Vagina (tissue), 2 donors: ENCODE measurements around the gene FOXN3.

ENCODE experiments used
- CTCF ChIP-seq, 3 experiments: fragments of 450-650 bp in 2 of 3; fragments of 200-600 bp in 1 of 3; sonication (generic) in 1 of 3; IDR thresholded peaks; one replicate each; pipeline ENCODE4 v1.5.1; 2017 to 2019; ENCODE audit warnings: antibody characterized with exemption in 3 of 3, mild to moderate bottlenecking in 2 of 3, moderate library complexity in 2 of 3
- POLR2A ChIP-seq, 2 donors: fragments of 450-650 bp; IDR thresholded peaks; one replicate each; pipeline ENCODE4 v1.6.1; 2017; ENCODE audit warnings: antibody characterized with exemption in 2 of 2, mild to moderate bottlenecking in 2 of 2, moderate library complexity in 2 of 2

- TF ChIP-seq CTCF (IDR thresholded peaks at IDR 0.05): no peak
- TF ChIP-seq POLR2A (IDR thresholded peaks at IDR 0.05): no peak
Observed at GRCh38 chr14:89110110-89110509, 306.9 kb downstream of the FOXN3 start.
